Upper lobe of left lung (tissue), 4 donors: ENCODE data around the gene KRT82.

Experiments
- CTCF ChIP-seq, 6 experiments: fragments of 450-650 bp in 4 of 6; fragments of 200-600 bp in 2 of 6; sonication (generic) in 2 of 6; IDR thresholded peaks; one replicate each; pipeline ENCODE4 v1.5.1; 2016 to 2019; ENCODE audit warnings: antibody characterized with exemption in 6 of 6
- EP300 ChIP-seq, 4 donors: sonication (generic); formaldehyde crosslinking; IDR thresholded peaks; one replicate each; pipeline ENCODE4 v1.5.1; 2017; ENCODE audit warnings: antibody characterized with exemption in 4 of 4, control low read depth in 2 of 4
- POLR2A ChIP-seq, 4 donors: fragments of 450-650 bp; IDR thresholded peaks; one replicate each; pipeline ENCODE4 v1.5.1; 2016 to 2017; ENCODE audit warnings: antibody characterized with exemption in 4 of 4, mild to moderate bottlenecking in 2 of 4

DNA sequence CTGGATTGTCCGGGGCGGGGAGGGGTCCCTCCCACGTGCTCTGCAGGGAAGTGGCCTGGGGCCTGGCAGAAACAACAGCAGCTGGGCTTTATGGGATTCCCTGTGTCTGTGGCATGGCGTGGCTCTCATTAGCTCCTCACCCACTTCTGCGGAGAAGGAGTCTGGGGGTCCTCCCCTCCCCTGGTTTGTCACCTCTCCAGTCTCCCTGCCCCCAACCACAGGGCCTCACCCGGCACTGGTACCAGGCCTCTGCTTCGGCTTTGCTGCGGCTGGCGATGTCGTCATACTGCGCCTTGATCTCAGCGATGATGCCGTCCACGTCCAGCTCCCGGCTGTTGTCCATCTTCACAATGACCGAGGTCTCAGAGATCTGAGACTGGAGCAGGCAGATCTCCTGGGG, 6.4 kb downstream of the KRT82 start:
- TF ChIP-seq EP300 (IDR thresholded peaks at IDR 0.05) (no peak), CTCF (IDR thresholded peaks at IDR 0.05) (no peak), POLR2A (IDR thresholded peaks at IDR 0.05) (no peak)
